Activated CD8-positive, alpha-beta T cell treated with anti-CD3 and anti-CD28 coated beads for 36 hours (primary cell): ENCODE results near the gene COMMD1. TPM values are rescaled to one million over a fixed set of nuclear protein-coding genes. Genes with fewer than 3 reads are reported as not detected.

Experiments
- ATAC-seq: fragments of 200-7000 bp; cut with Tn5 transposase; one replicate; pipeline ENCODE4 v1.10.0; 2021; ENCODE audit warnings: mild to moderate bottlenecking, moderate library complexity
- CTCF ChIA-PET: fragments of 350-600 bp; sonication (Branson Sonifier 250); formaldehyde crosslinking; loops from one replicate; lab custom pipeline; 2021; ENCODE audit warnings: antibody characterized with exemption; lab: Charles Lee
- POLR2A ChIA-PET: fragments of 350-600 bp; sonication (Branson Sonifier 250); formaldehyde crosslinking; loops from one replicate; lab custom pipeline; 2021; ENCODE audit warnings: antibody characterized with exemption; lab: Charles Lee
- DNase-seq: peaks from one replicate; pipeline ENCODE4 v3.0.0-alpha.2; 2020
- H3K27ac Mint-ChIP-seq: one replicate; pipeline ENCODE4 v1.8.0; 2021; ENCODE audit warnings: mild to moderate bottlenecking, mixed read lengths
- H3K27me3 Mint-ChIP-seq: one replicate; pipeline ENCODE4 v1.8.0; 2021; ENCODE audit warnings: mixed read lengths
- H3K36me3 Mint-ChIP-seq: one replicate; pipeline ENCODE4 v1.8.0; 2021; ENCODE audit warnings: low read depth, mixed read lengths
- H3K4me1 Mint-ChIP-seq: one replicate; pipeline ENCODE4 v1.8.0; 2021; ENCODE audit warnings: low read depth, mixed read lengths
- H3K4me3 Mint-ChIP-seq: one replicate; pipeline ENCODE4 v1.8.0; 2021; ENCODE audit warnings: mild to moderate bottlenecking, moderate library complexity, mixed read lengths
- H3K9me3 Mint-ChIP-seq: one replicate; pipeline ENCODE4 v1.8.0; 2021; ENCODE audit warnings: mixed read lengths
- intact Hi-C: fragments of 100-400 bp; cut with micrococcal nuclease; formaldehyde crosslinking; loops from one replicate; pipeline ENCODE4 v1.10.0; 2022
- total RNA-seq, 2 experiments: library from RNA; stranded (reverse); gene quantifications; one replicate each; pipeline ENCODE4 v1.2.3, GENCODE V29; 2021
- TF ChIP-seq, protein P1 (sequence below): fragments of 200-600 bp; IDR thresholded peaks from one replicate; pipeline ENCODE4 v1.8.0; 2022; ENCODE audit warnings: antibody characterized with exemption, mild to moderate bottlenecking

COMMD1 gene
- total RNA-seq, 2 experiments from 2014 or later = 25.3 to 27.0 TPM

DNA sequence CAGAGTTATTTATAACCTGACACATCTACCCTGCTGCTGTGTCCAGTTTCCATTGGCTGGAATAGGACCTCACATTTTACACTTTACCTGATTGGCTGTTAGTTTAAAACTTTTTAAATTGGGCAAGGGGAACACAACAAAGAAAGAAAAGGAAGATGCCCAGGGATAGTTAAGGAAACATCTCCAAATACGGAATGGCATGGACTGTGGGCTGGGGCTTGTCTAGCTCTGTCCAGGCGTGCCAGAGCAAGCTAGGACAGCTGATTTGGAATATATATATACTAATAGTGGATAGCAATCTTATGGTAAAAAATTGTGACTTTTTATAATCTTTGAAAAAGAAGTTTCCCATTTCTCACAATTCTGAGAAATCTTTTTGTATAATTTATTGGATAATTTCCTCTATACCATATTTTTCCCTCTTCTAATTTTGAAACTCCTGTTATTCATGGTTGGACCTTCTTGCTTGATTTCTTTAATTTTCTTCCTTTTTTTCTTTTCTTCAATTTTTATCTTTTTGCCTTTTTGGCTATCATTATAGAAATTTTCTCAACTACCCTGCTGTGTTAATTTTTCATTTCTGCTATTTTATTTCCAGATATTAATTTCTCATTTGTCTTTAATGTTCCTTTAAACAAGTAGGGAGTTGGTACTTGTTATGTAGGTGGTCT, 55.9 kb downstream of the COMMD1 start:
- H3K4me3 Mint-ChIP-seq = no peak overlapping the region
- no peak overlapping the region for H3K27ac Mint-ChIP-seq
- peaks cover 4% of the 10 kb centered on the region for H3K9me3 Mint-ChIP-seq
- H3K36me3 Mint-ChIP-seq = peaks cover 5% of the 10 kb centered on the region
- no peak for ATAC-seq
- DNase-seq = no peak
- POLR2A ChIA-PET = interaction anchor here (0.7 kb wide), 1 partner anchor 446 kb away, joined by 3 read pairs; no protein-coding TSS in a partner anchor
- H3K27me3 Mint-ChIP-seq = no peaks in the 10 kb centered on the region
- CTCF ChIA-PET = no interaction called here
- TF ChIP-seq, protein P1, sequence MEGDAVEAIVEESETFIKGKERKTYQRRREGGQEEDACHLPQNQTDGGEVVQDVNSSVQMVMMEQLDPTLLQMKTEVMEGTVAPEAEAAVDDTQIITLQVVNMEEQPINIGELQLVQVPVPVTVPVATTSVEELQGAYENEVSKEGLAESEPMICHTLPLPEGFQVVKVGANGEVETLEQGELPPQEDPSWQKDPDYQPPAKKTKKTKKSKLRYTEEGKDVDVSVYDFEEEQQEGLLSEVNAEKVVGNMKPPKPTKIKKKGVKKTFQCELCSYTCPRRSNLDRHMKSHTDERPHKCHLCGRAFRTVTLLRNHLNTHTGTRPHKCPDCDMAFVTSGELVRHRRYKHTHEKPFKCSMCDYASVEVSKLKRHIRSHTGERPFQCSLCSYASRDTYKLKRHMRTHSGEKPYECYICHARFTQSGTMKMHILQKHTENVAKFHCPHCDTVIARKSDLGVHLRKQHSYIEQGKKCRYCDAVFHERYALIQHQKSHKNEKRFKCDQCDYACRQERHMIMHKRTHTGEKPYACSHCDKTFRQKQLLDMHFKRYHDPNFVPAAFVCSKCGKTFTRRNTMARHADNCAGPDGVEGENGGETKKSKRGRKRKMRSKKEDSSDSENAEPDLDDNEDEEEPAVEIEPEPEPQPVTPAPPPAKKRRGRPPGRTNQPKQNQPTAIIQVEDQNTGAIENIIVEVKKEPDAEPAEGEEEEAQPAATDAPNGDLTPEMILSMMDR = no peak
- intact Hi-C loops = no loop called here
- peaks cover 8% of the 10 kb centered on the region for H3K4me1 Mint-ChIP-seq

DNA sequence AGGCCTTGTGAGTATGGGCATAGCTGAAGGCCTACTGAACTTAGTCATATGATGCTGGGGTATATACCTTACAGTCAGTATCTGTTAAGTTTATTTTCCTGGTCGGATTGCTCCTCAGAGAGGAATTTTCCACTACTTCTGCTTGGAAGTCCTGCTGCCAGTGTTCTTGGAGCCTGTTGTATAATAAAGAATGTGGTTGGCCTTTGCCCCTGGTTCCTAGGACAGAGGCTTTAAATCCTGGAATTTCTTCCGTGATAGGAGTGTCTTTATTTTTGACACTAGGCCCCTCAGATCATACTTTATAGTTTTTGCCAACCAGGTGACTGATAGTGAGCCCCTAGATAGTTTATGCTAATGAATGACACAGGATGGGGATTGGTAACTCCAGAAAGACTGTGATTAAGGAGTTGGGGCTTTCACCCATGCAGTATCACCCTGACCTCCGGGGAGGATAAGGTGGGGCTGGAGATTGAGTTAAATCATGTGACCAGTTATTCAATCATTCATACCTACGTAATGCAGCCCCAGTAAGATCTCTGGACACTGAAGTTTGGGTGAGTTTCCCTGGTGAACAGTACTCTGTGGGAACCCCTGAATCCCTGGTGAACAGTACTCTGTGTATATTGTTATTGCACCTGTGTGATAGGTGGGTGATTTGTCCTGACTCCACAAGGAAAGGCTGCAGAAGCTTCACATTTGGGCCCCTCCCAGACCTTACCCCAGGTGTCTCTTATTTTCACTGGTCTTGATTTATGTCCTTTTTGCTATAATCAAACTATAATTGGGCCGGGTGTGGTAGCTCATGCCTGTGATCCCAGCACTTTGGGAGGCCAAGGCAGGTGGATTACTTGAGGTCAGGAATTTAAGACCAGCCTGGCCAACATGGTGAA, 56.9 kb downstream of the COMMD1 start:
- no peaks in the 10 kb centered on the region for H3K27me3 Mint-ChIP-seq
- no peak overlapping the region for H3K27ac Mint-ChIP-seq

DNA sequence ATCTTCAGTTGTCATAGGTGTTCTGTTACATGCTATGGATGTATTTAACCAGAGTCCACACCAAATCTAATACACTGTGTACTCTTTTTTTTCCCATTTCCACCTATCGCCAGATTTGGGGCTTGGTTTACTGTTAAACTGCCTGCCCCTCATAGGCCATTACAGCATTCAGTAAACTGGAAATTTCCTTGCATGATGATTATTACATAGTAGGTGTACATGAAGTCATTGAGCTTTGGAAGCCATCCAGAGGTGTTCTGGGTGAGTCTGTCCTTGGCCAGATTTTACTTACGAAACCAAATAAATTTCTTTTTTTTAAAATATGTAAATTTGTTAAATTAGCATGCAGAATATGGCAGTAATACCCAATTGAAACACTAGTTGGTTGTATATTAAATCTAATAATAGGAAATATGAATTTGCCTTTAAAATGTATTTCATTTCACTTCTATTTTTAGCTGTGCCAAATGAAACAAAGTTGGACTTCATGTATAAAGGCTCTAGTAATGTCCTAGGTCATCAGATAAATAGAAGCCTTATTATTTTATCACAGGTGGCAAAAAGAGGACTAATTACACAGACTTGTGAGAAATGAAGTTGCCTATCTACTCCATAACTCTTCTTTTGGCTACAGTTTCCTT, 60.7 kb downstream of the COMMD1 start:
- DNase-seq (no peak), ATAC-seq (no peak)
- ChIA-PET POLR2A (no interaction called here), CTCF (interaction anchor here (0.9 to 1.3 kb wide), 3 partner anchors 10 to 490 kb away, joined by 3 to 5 read pairs (median 3); no protein-coding TSS in a partner anchor)
- intact Hi-C loops = no loop called here
- no peak overlapping the region for H3K4me3 Mint-ChIP-seq
- H3K27ac Mint-ChIP-seq = no peak overlapping the region
- H3K4me1 Mint-ChIP-seq = peaks cover 2% of the 10 kb centered on the region
- TF ChIP-seq, protein P1 = no peak
- no peaks in the 10 kb centered on the region for H3K9me3 Mint-ChIP-seq
- no peaks in the 10 kb centered on the region for H3K36me3 Mint-ChIP-seq
- no peaks in the 10 kb centered on the region for H3K27me3 Mint-ChIP-seq

More for the DNA sequence above, 56.9 kb downstream of the COMMD1 start:
- Mint-ChIP-seq H3K4me1 (peaks cover 7% of the 10 kb centered on the region), H3K4me3 (no peak overlapping the region), H3K36me3 (peaks cover 5% of the 10 kb centered on the region), H3K9me3 (peaks cover 4% of the 10 kb centered on the region)
- ATAC-seq (no peak), DNase-seq (no peak)
- TF ChIP-seq, protein P1 = no peak
- CTCF ChIA-PET = no interaction called here
- intact Hi-C loops = no loop called here
- POLR2A ChIA-PET = interaction anchor here (0.7 kb wide), 1 partner anchor 445 kb away, joined by 3 read pairs; no protein-coding TSS in a partner anchor

DNA sequence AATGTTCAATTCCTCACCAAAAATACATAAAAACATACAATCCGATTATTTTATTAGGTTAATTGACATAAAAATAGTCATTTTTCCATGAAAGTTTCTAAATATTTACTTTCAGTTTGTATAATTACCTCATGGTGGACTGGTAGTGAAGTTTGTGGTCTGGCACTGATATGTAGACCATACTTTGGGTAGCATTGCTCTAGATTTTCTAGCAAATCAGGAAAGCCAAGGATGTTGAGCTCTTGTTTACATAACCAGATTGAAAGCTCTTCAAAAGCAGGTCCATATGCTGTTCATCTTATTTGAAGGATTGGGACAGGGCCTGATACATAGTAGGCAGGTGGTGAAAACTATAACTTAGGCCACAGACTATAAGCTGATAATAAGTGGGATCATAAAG, 61.8 kb downstream of the COMMD1 start:
- ChIA-PET CTCF (no interaction called here), POLR2A (no interaction called here)
- ATAC-seq (no peak), DNase-seq (no peak)
- intact Hi-C loops = no loop called here
- H3K9me3 Mint-ChIP-seq = no peaks in the 10 kb centered on the region
- TF ChIP-seq, protein P1 = no peak
- no peak overlapping the region for H3K27ac Mint-ChIP-seq
- H3K36me3 Mint-ChIP-seq = no peaks in the 10 kb centered on the region
- no peak overlapping the region for H3K4me3 Mint-ChIP-seq
- H3K4me1 Mint-ChIP-seq = peaks cover 2% of the 10 kb centered on the region
- H3K27me3 Mint-ChIP-seq = no peaks in the 10 kb centered on the region
